IMR-90 (cell line): ENCODE data around the gene P3H1. TPM values are rescaled to one million over a fixed set of nuclear protein-coding genes. Genes with fewer than 3 reads are reported as not detected.

Source experiments
- ATAC-seq: fragments of 200-7000 bp; cut with Tn5 transposase; 2 replicates; pipeline ENCODE4 v1.9.1; 2020; ENCODE audit warnings: low read depth, mild to moderate bottlenecking, moderate library complexity
- BruUV-seq: library from RNA; stranded (reverse); fragments of 400-500 nt; replicated peaks from 2 replicates; lab custom pipeline; 2021; lab: Mats Ljungman, UMichigan
- CTCF ChIA-PET: fragments of 300-600 bp; formaldehyde crosslinking; extraction: SDS; loops from one replicate; lab custom pipeline; 2021; ENCODE audit warnings: antibody characterized with exemption; lab: Yijun Ruan, JAX
- POLR2A ChIA-PET: fragments of 300-600 bp; sonication (Branson Sonifier 250); formaldehyde crosslinking; loops from one replicate; lab custom pipeline; 2022; ENCODE audit warnings: antibody characterized with exemption; ENCODE audit not compliant: unreplicated experiment; lab: Charles Lee
- DNase-seq: peaks from one replicate; pipeline ENCODE4 v3.0.0; 2013
- H2AFZ ChIP-seq: replicated peaks from 2 replicates; pipeline ENCODE3; 2013; ENCODE audit warnings: low read length, mild to moderate bottlenecking; ENCODE audit not compliant: poor library complexity
- H2AK5ac ChIP-seq: 2 replicates; pipeline ENCODE4 v1.6.1; 2013; ENCODE audit warnings: low read depth, low read length, inconsistent platforms
- H2AK9ac ChIP-seq: replicated peaks from 2 replicates; pipeline ENCODE3; 2013; ENCODE audit warnings: mild to moderate bottlenecking, low read depth, low read length, moderate library complexity; ENCODE audit not compliant: poor library complexity
- H2BK120ac ChIP-seq: 2 replicates; pipeline ENCODE4 v1.6.1; 2013; ENCODE audit warnings: low read depth, low read length, inconsistent platforms
- H2BK15ac ChIP-seq: 3 replicates; pipeline ENCODE4 v1.6.1; 2013; ENCODE audit warnings: low read depth, low read length, inconsistent platforms
- H2BK20ac ChIP-seq: 2 replicates; pipeline ENCODE4 v1.6.1; 2013; ENCODE audit warnings: low read depth, mild to moderate bottlenecking, inconsistent platforms, low read length, moderate library complexity
- H2BK5ac ChIP-seq: 2 replicates; pipeline ENCODE4 v1.6.1; 2013; ENCODE audit warnings: mild to moderate bottlenecking, low read depth, low read length, inconsistent platforms; ENCODE audit not compliant: poor library complexity, severe bottlenecking
- H3K14ac ChIP-seq: replicated peaks from 2 replicates; pipeline ENCODE4 v1.6.1; 2013; ENCODE audit warnings: low read depth, low read length, inconsistent platforms
- H3K18ac ChIP-seq: 2 replicates; pipeline ENCODE4 v1.6.1; 2013; ENCODE audit warnings: low read depth, low read length, control low read depth
- H3K23ac ChIP-seq: 2 replicates; pipeline ENCODE4 v1.6.1; 2013; ENCODE audit warnings: low read depth, low read length, inconsistent platforms
- H3K27ac ChIP-seq: 2 replicates; pipeline ENCODE4 v1.5.1; 2013; ENCODE audit warnings: mild to moderate bottlenecking, control low read depth, low read length; ENCODE audit not compliant: insufficient read depth
- H3K27me3 ChIP-seq: 2 replicates; pipeline ENCODE4 v1.6.1; 2013; ENCODE audit warnings: low read length; ENCODE audit not compliant: control insufficient read depth, insufficient read depth
- H3K36me3 ChIP-seq: 2 replicates; pipeline ENCODE4 v1.6.1; 2013; ENCODE audit warnings: low read length, mixed read lengths; ENCODE audit not compliant: control insufficient read depth, insufficient read depth
- H3K4ac ChIP-seq: 2 replicates; pipeline ENCODE4 v1.6.1; 2013; ENCODE audit warnings: low read depth, low read length, inconsistent platforms
- H3K4me1 ChIP-seq: 2 replicates; pipeline ENCODE4 v1.6.1; 2013; ENCODE audit warnings: low read length, mixed read lengths; ENCODE audit not compliant: control insufficient read depth, insufficient read depth
- H3K4me2 ChIP-seq: 2 replicates; pipeline ENCODE4 v1.6.1; 2013; ENCODE audit warnings: low read depth, mild to moderate bottlenecking, control low read depth, low read length, moderate library complexity
- H3K4me3 ChIP-seq: 2 replicates; pipeline ENCODE4 v1.5.1; 2013; ENCODE audit warnings: low read depth, mild to moderate bottlenecking, control low read depth, low read length, moderate library complexity; ENCODE audit not compliant: insufficient read depth
- H3K56ac ChIP-seq: 2 replicates; pipeline ENCODE4 v1.6.1; 2013; ENCODE audit warnings: low read length, inconsistent platforms; ENCODE audit not compliant: insufficient read depth; ENCODE audit errors: extremely low read depth
- H3K79me1 ChIP-seq, 2 experiments: 2 replicates each; pipeline ENCODE4 v1.6.1; 2013; ENCODE audit warnings: low read length in 2 of 2, inconsistent platforms in 1 of 2, low read depth in 1 of 2
- H3K9ac ChIP-seq: 2 replicates; pipeline ENCODE4 v1.6.1; 2013; ENCODE audit warnings: low read depth, low read length, control low read depth
- H3K9me1 ChIP-seq: 2 replicates; pipeline ENCODE4 v1.6.1; 2013; ENCODE audit warnings: low read length, inconsistent platforms; ENCODE audit not compliant: insufficient read depth
- H3K9me3 ChIP-seq: 2 replicates; pipeline ENCODE4 v1.6.1; 2013; ENCODE audit warnings: low read length; ENCODE audit not compliant: control insufficient read depth, insufficient read depth
- H4K20me1 ChIP-seq: 2 replicates; pipeline ENCODE4 v1.6.1; 2013; ENCODE audit warnings: low read length, inconsistent platforms; ENCODE audit not compliant: insufficient read depth
- H4K5ac ChIP-seq: 2 replicates; pipeline ENCODE4 v1.6.1; 2013; ENCODE audit warnings: mild to moderate bottlenecking, low read depth, low read length, control low read depth
- H4K8ac ChIP-seq, 2 experiments: 2 replicates each; pipeline ENCODE4 v1.6.1; 2013; ENCODE audit warnings: low read depth in 2 of 2, low read length in 2 of 2, control low read depth in 1 of 2, inconsistent platforms in 1 of 2
- H4K91ac ChIP-seq: 2 replicates; pipeline ENCODE4 v1.6.1; 2013; ENCODE audit warnings: low read depth, low read length, inconsistent platforms; ENCODE audit not compliant: insufficient read depth
- CEBPB ChIP-seq: IDR thresholded peaks from 2 replicates; pipeline ENCODE4 v1.6.1; 2012; ENCODE audit warnings: low read depth, low read length, improper control_type of control experiment
- FOS ChIP-seq: fragments of 150-350 bp; IDR thresholded peaks from 2 replicates; pipeline ENCODE4 v1.6.1; 2016; ENCODE audit warnings: low read depth, low read length
- RCOR1 ChIP-seq: IDR thresholded peaks from 2 replicates; pipeline ENCODE4 v1.6.1; 2012; ENCODE audit warnings: mild to moderate bottlenecking, low read length, improper control_type of control experiment; ENCODE audit not compliant: insufficient replicate concordance
- WGBS, 2 experiments: methylation state at CpG; one replicate each; pipeline versions ENCODE4 v1.1.5 to v1.1.7; 2013; ENCODE audit warnings: missing lambda C conversion rate in 2 of 2; ENCODE audit not compliant: insufficient read length in 1 of 2; ENCODE audit errors: extremely low coverage in 2 of 2; 5-methylcytosine and 5-hydroxymethylcytosine counted together
- dilution Hi-C: fragments of 300-500 bp; cut with HindIII; formaldehyde crosslinking; loops from one replicate; pipeline ENCODE4 v1.14.3; 2018; ENCODE audit warnings: low sequenced_read_pairs; ENCODE audit not compliant: unreplicated experiment
- in situ Hi-C: fragments of 300-500 bp; cut with MboI; formaldehyde crosslinking; loops from 3 replicates; pipeline ENCODE4 v1.14.3; 2019; ENCODE audit warnings: low sequenced_read_pairs, inconsistent platforms, mixed read lengths
- intact Hi-C: fragments of 100-400 bp; cut with micrococcal nuclease; formaldehyde crosslinking; loops from 2 replicates; pipeline ENCODE4 v1.10.0; 2022
- polyA plus RNA-seq, 3 experiments: library from polyadenylated mRNA; depleted of rRNA; stranded (reverse); fragments of >200 nt; gene quantifications; 2 replicates each; pipeline ENCODE4 v1.2.3, GENCODE V29; 2012; ENCODE audit warnings: low replicate concordance in 1 of 3
- total RNA-seq: library from RNA; depleted of rRNA; stranded (reverse); fragments of >200 nt; gene quantifications from 2 replicates; pipeline ENCODE4 v1.2.3, GENCODE V29; 2012

Gene P3H1
- total and polyA plus RNA-seq, 2 of the 4 experiments (the other 2 are of a cell fraction), result 108 to 210 TPM

GRCh38 chr1:42753070-42753469, 13.8 kb downstream of the P3H1 start:
- peak; percentile 75 for DNase-seq
- CTCF ChIA-PET, result no interaction called here
- in situ Hi-C loops, result no loop called here

More at GRCh38 chr1:42753070-42753469, 13.8 kb downstream of the P3H1 start:
- Histone ChIP-seq H3K18ac (no peak overlapping the region), H4K91ac (no peak overlapping the region), H3K14ac (no peak overlapping the region), H3K4me2 (peak overlapping the region; percentile 68; the same call in 1 of the 2 replicates), H3K56ac (no peak overlapping the region), H3K9me1 (peaks cover 12% of the 10 kb centered on the region; the same call in 1 of the 2 replicates), H4K8ac (no peak overlapping the region), H3K9me3 (no peaks in the 10 kb centered on the region), H3K79me1 (peaks cover 38 to 41% of the 10 kb centered on the region in 2 experiments), H2AK5ac (no peak overlapping the region), H3K23ac (no peak overlapping the region), H2BK20ac (no peak overlapping the region), H2BK5ac (no peak overlapping the region), H4K5ac (no peak overlapping the region), H2AFZ (no peak overlapping the region), H3K36me3 (peaks cover 72% of the 10 kb centered on the region), H3K4me1 (peaks cover 3% of the 10 kb centered on the region), H3K9ac (no peak overlapping the region), H2BK15ac (no peak overlapping the region), H3K27me3 (no peaks in the 10 kb centered on the region), H2AK9ac (no peak overlapping the region), H2BK120ac (no peak overlapping the region), H3K4ac (no peak overlapping the region), H3K27ac (no peak overlapping the region), H3K4me3 (no peak overlapping the region), H4K20me1 (peaks cover 10% of the 10 kb centered on the region)
- TF ChIP-seq CEBPB (peak; percentile 82), RCOR1 (no peak), FOS (peak; percentile 86; the same call in 1 of the 2 replicates)
- WGBS, 2 experiments, result no CpG with 5 or more reads among the region's 1 CpG
- intact Hi-C loops (no loop called here), dilution Hi-C loops (no loop called here)
- BruUV-seq, result no TSS peak
- ATAC-seq, result peak; percentile 62
- POLR2A ChIA-PET, result no interaction called here
